Mesodermal cell (in vitro differentiated cells): Measurements from ENCODE around the gene ZNF630.
"Not testable (repeated sequence)": the region's sequence is repeated elsewhere in the genome, so short reads cannot be mapped to it uniquely, and the experiment has no call there.

Source experiments
- H3K27ac ChIP-seq: 2 replicates; pipeline ENCODE4 v1.7.0; 2013; ENCODE audit warnings: mild to moderate bottlenecking, low read depth, low read length, moderate library complexity; ENCODE audit not compliant: severe bottlenecking
- H3K36me3 ChIP-seq: 2 replicates; pipeline ENCODE4 v1.7.1; 2013; ENCODE audit warnings: mild to moderate bottlenecking, low read length, moderate library complexity; ENCODE audit not compliant: control insufficient read depth, insufficient read depth
- H3K4me1 ChIP-seq: one replicate; pipeline ENCODE4 v1.7.1; 2013; ENCODE audit warnings: mild to moderate bottlenecking, low read length; ENCODE audit not compliant: insufficient read depth, control insufficient read depth, poor library complexity, severe bottlenecking
- H3K4me3 ChIP-seq: 2 replicates; pipeline ENCODE4 v1.7.0; 2013; ENCODE audit warnings: low read length, control low read depth, mild to moderate bottlenecking; ENCODE audit not compliant: insufficient read depth, poor library complexity, severe bottlenecking; ENCODE audit errors: extremely low read depth
- H3K9me3 ChIP-seq: 2 replicates; pipeline ENCODE4 v1.7.1; 2013; ENCODE audit warnings: mild to moderate bottlenecking, low read length, moderate library complexity; ENCODE audit not compliant: control insufficient read depth
- WGBS, 2 experiments: methylation state at CpG; one replicate each; pipeline ENCODE4 v1.1.5; 2013; ENCODE audit warnings: missing lambda C conversion rate in 2 of 2; ENCODE audit not compliant: insufficient coverage in 2 of 2; 5-methylcytosine and 5-hydroxymethylcytosine counted together

The ZNF630 gene

DNA sequence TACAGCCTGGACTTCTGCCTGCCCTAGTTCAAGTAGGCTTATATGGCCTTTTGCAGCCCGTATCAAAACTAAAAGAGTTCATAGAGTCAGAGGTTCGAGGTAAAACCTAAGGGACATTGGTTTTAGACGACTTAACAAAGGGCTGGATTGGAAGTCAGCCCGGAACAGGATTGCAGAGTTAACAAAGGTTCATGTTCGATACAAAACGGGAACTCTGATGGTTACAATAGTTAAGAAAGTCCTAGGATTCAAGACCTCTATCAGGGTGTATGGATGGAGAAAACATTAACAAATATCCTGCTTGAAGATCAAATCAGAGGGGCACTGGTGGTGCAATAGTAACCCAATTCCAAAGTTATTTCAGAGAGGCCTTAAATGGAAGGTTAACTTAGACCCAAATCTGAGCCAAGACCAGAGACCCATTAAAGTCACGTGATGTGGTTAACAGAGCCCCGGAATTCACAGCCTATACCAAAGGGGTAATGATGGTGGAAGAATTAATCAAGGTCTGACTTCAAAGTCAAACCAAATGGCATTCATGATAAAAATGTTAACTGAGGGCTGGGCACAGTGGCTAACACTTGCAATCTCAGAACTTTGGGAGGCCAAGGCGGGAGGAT lies 656 bp upstream of the ZNF630 start:
- WGBS, 2 experiments = 70 to 77% methylated on average over 6 to 7 of the region's 9 CpGs
- H3K27ac ChIP-seq = no peak overlapping the region
- H3K9me3 ChIP-seq = no peaks in the 10 kb centered on the region
- H3K4me1 ChIP-seq = no peaks in the 10 kb centered on the region
- H3K36me3 ChIP-seq = no peaks in the 10 kb centered on the region
- peak overlapping the region; percentile 47 for H3K4me3 ChIP-seq

- WGBS, 2 experiments = 86% methylated on average over 1 of the region's 3 CpGs; no CpG with 5 or more reads in 1 of the 2 experiments
- no peaks in the 10 kb centered on the region for H3K4me1 ChIP-seq
- H3K9me3 ChIP-seq = no peaks in the 10 kb centered on the region
- no peak overlapping the region for H3K4me3 ChIP-seq
- no peak overlapping the region for H3K27ac ChIP-seq
- no peaks in the 10 kb centered on the region for H3K36me3 ChIP-seq
Measured at GRCh38 chrX:48068096-48068887, 3.1 kb downstream of the ZNF630 start.

DNA sequence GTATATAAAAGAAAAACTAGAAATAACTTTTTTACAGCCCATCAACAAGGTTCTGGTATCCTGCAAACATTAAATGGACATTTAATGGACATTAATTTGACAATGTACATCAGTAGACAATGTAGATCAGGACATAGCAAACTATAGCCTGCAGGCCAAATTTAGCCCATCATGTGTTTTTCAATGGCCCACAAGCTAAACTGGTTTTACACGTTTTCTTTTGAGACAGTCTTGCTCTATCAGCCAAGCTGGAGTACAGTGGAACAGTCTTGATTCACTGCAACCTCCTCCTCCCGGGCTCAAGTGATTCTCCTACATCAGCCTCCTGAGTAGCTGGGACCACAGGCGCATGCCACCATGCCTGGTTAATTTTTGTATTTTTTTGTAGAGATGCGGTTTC lies 7.2 kb downstream of the ZNF630 start:
- 68 to 97% methylated on average over 2 to 4 of the region's 4 CpGs for WGBS, 2 experiments

DNA sequence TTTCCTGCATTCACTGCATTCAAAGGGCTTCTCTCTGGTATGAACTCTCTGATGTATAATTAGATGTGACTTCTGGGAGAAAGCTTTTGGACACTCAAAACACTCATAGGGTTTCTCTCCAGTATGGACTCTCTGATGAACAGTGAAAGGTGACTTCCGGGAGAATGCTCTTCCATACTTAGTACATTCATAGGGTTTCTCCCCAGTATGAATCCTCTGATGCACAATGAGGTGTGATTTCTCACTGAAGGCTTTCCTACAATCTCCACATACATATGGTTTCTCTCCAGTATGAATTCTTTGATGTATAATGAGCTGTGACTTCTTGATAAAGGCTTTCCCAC lies 12.2 kb downstream of the ZNF630 start:
- Histone ChIP-seq H3K4me1 (no peaks in the 10 kb centered on the region), H3K9me3 (no peaks in the 10 kb centered on the region), H3K27ac (no peak overlapping the region), H3K36me3 (peaks cover 15% of the 10 kb centered on the region), H3K4me3 (no peak overlapping the region)
- no CpG with 5 or more reads among the region's 1 CpG for WGBS, 2 experiments

More for the DNA sequence above, 7.2 kb downstream of the ZNF630 start:
- H3K9me3 ChIP-seq = no peaks in the 10 kb centered on the region
- H3K4me1 ChIP-seq = no peaks in the 10 kb centered on the region
- peaks cover 12% of the 10 kb centered on the region for H3K36me3 ChIP-seq
- H3K4me3 ChIP-seq = no peak overlapping the region
- no peak overlapping the region for H3K27ac ChIP-seq

GRCh38 chrX:48058621-48059295 lies 12.7 kb downstream of the ZNF630 start:
- no peak overlapping the region for H3K27ac ChIP-seq
- H3K4me1 ChIP-seq = no peaks in the 10 kb centered on the region
- peaks cover 15% of the 10 kb centered on the region for H3K36me3 ChIP-seq
- no peak overlapping the region for H3K4me3 ChIP-seq
- WGBS, 2 experiments = no CpG with 5 or more reads among the region's 2 CpGs
- H3K9me3 ChIP-seq = no peaks in the 10 kb centered on the region

DNA sequence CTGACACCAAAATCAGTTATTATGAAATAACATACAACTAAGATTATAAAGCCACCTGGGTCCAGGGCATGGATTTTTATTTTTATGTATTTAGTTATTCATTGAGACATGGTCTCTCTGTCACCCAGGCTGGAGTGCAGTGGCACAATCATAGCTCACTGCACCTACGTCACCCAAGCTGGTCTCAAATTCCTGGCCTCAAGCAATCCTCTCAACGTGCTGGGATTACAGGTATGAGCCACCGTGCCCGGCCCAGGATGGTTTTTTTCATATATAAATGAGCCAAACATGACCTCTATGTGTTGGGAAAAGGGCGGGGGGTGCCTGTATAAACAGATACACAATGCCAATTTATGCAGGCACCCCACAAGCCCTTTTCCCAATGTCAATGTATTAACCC lies 24.6 kb downstream of the ZNF630 start:
- Histone ChIP-seq H3K36me3 (no peaks in the 10 kb centered on the region), H3K27ac (peak overlapping the region; percentile 83), H3K4me1 (peaks cover 5% of the 10 kb centered on the region), H3K4me3 (no peak overlapping the region), H3K9me3 (no peaks in the 10 kb centered on the region)
- WGBS, 2 experiments = 100% methylated on average over 1 of the region's 5 CpGs

DNA sequence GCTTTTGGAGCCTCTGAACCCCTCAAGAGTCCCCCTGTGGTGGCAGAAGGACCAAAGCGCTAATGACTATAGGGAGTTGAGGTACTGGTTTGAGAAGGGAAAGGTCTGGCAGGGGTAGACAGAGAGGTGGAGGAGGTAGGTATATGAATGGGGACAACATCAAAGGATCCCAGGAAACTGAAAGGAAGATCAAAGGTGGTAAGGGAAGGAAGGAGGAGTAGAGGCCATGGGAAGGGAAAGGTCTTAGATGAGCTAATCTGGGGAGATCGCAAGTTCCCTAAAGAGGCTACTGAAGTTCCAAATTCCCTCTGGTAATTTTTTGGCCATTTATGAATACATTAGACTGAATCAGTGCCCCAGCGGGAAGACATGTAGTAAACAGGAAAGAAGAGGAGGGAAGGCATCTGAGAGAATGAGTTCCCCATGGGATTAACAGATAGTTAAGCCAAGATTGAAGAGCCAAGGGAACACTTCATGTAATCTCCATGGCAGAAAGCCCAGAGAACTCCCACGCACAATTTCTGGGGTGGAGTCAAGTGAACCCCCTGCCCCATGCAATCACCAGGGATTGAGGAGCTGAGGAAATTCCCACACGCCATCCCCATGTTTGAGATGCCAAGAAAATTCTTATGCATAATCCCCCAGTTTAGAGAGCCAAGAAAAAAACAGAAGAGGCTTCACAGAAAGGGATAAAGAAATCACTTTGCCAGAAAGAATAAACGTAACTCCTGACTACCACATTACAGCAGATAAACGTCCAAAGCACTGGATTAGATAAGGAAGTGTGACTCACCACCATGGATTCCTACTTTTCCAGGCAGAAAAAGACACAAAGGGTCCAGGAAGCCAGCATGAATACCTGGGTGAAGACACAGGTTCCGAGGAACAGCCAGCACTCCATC lies 25.8 kb downstream of the ZNF630 start:
- H3K36me3 ChIP-seq = no peaks in the 10 kb centered on the region
- peak overlapping the region; percentile 83 for H3K27ac ChIP-seq
- no peaks in the 10 kb centered on the region for H3K9me3 ChIP-seq
- no peak overlapping the region for H3K4me3 ChIP-seq
- WGBS, 2 experiments = 90% methylated on average over 3 of the region's 8 CpGs; no CpG with 5 or more reads in 1 of the 2 experiments
- H3K4me1 ChIP-seq = peaks cover 5% of the 10 kb centered on the region

GRCh38 chrX:48043056-48043455 lies 28.4 kb downstream of the ZNF630 start:
- Histone ChIP-seq H3K4me1 (peaks cover 5% of the 10 kb centered on the region), H3K4me3 (no peak overlapping the region), H3K27ac (no peak overlapping the region), H3K36me3 (no peaks in the 10 kb centered on the region), H3K9me3 (no peaks in the 10 kb centered on the region)
- WGBS, 2 experiments = 76 to 100% methylated on average over 2 to 3 of the region's 4 CpGs

GRCh38 chrX:48035891-48036290 lies 35.5 kb downstream of the ZNF630 start:
- WGBS, 2 experiments = 85% methylated on average over 3 of the region's 4 CpGs; no CpG with 5 or more reads in 1 of the 2 experiments
- Histone ChIP-seq H3K4me3 (no peak overlapping the region), H3K27ac (peak overlapping the region; percentile 57), H3K36me3 (no peaks in the 10 kb centered on the region), H3K9me3 (no peaks in the 10 kb centered on the region), H3K4me1 (no peaks in the 10 kb centered on the region)

GRCh38 chrX:48030641-48031173 lies 40.7 kb downstream of the ZNF630 start:
- H3K27ac ChIP-seq, H3K36me3 ChIP-seq, H3K4me3 ChIP-seq, H3K9me3 ChIP-seq, H3K4me1 ChIP-seq: not testable (repeated sequence)
- 75% methylated on average over 3 of the region's 10 CpGs; no CpG with 5 or more reads in 1 of the 2 experiments for WGBS, 2 experiments
